Measurements from ENCODE around the gene KCNJ3. TPM values are rescaled to one million over a fixed set of nuclear protein-coding genes. Genes with fewer than 3 reads are reported as not detected.

Gene KCNJ3
- total and polyA plus RNA-seq, 2 of the 13 experiments (the other 11 are each of a cell fraction or from before 2014, with no cell fraction given), result not detected

DNA sequence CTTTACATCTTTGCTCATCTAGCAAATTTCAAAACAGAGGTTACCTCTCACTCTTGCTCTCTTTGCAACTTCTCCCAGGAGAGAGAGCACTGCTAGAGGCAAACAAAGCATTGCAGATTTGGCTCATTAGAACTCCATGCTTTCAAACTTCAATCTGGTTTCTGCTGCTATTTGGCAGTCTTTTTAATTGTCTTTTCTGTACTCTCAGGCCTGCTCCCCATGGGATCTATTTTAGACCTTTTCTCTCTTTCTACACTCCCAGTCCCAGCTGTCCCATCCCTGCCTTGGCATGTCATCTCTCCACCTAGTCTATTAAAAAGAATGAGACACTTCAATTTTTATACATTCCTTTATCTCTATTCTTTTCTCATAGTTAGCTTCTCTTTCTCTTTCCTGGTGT lies 15.2 kb downstream of the KCNJ3 start (continued):
- TF ChIP-seq ZNF790 (CRISPR knock-in tag; IDR thresholded peaks at IDR 0.05; ENCODE audit: borderline replicate concordance) (no peak), ZNF713 (CRISPR knock-in tag; IDR thresholded peaks at IDR 0.05) (no peak)
- TF ChIP-seq, protein P1, sequence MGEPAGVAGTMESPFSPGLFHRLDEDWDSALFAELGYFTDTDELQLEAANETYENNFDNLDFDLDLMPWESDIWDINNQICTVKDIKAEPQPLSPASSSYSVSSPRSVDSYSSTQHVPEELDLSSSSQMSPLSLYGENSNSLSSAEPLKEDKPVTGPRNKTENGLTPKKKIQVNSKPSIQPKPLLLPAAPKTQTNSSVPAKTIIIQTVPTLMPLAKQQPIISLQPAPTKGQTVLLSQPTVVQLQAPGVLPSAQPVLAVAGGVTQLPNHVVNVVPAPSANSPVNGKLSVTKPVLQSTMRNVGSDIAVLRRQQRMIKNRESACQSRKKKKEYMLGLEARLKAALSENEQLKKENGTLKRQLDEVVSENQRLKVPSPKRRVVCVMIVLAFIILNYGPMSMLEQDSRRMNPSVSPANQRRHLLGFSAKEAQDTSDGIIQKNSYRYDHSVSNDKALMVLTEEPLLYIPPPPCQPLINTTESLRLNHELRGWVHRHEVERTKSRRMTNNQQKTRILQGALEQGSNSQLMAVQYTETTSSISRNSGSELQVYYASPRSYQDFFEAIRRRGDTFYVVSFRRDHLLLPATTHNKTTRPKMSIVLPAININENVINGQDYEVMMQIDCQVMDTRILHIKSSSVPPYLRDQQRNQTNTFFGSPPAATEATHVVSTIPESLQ (CRISPR knock-in tag; conservative IDR thresholded peaks at IDR 0.05), result no peak

DNA sequence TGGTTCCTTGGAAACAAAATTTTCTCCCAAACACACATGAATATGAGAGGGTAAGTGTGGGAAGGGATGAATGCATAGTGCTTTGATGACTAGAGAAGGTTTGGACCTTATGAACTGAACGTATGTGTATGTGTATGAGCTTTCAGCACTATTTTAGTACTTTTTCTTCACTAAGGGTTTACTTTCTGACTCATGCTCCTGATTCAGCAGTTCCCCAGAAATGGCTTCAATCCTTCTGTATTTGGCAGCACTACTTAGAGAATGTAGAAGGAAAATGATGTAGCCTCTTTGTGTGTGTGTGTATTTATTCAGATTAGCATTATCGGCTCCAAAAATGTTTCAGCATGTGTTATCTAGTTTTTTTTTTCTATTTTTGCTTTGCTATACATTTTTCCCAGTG lies 22.2 kb downstream of the KCNJ3 start:
- H2AFZ ChIP-seq (ENCODE audit: low read length), result no peak overlapping the region
- no peaks in the 10 kb centered on the region for H4K20me1 ChIP-seq (ENCODE audit: insufficient read depth, low read length)
- ChIA-PET POLR2A (no interaction called here), CTCF (ENCODE audit: low intra/inter-chr PET ratio, low total read pairs) (no interaction called here)
- H3K4me2 ChIP-seq (ENCODE audit: low read depth, low read length), result no peak overlapping the region
- no peaks in the 10 kb centered on the region for H3K4me1 ChIP-seq (ENCODE audit: insufficient read depth, low read length)
- intact Hi-C loops (cut with micrococcal nuclease; ENCODE audit: unreplicated experiment) (no loop called here), in situ Hi-C loops (cut with HindIII; ENCODE audit: extremely low pct_ligation_motif_present, low pct_unique_long_range_greater_than_20kb) (no loop called here)
- TF ChIP-seq, protein P2, sequence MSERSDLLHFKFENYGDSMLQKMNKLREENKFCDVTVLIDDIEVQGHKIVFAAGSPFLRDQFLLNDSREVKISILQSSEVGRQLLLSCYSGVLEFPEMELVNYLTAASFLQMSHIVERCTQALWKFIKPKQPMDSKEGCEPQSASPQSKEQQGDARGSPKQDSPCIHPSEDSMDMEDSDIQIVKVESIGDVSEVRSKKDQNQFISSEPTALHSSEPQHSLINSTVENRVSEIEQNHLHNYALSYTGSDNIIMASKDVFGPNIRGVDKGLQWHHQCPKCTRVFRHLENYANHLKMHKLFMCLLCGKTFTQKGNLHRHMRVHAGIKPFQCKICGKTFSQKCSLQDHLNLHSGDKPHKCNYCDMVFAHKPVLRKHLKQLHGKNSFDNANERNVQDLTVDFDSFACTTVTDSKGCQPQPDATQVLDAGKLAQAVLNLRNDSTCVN (CRISPR knock-in tag; IDR thresholded peaks at IDR 0.05; ENCODE audit: borderline replicate concordance), result no peak
- TF ChIP-seq MAFF (IDR thresholded peaks at IDR 0.05; ENCODE audit: low read depth, low read length) (peak; percentile 17; the same call in 1 of the 2 replicates), MAFK (conservative IDR thresholded peaks at IDR 0.05 in 1 of 2, IDR thresholded peaks at IDR 0.05 in 1 of 2; ENCODE audit: low read length in 2 of 2) (peak in 1 of 2 experiments; percentile 23; a peak in 1 of 4 replicates), ZNF777 (CRISPR knock-in tag; IDR thresholded peaks at IDR 0.05) (no peak), TCF7L2 (IDR thresholded peaks at IDR 0.05; ENCODE audit: low read depth, low read length) (no peak), HDAC2 (CRISPR knock-in tag; IDR thresholded peaks at IDR 0.05) (no peak)
- TF ChIP-seq, protein P3, sequence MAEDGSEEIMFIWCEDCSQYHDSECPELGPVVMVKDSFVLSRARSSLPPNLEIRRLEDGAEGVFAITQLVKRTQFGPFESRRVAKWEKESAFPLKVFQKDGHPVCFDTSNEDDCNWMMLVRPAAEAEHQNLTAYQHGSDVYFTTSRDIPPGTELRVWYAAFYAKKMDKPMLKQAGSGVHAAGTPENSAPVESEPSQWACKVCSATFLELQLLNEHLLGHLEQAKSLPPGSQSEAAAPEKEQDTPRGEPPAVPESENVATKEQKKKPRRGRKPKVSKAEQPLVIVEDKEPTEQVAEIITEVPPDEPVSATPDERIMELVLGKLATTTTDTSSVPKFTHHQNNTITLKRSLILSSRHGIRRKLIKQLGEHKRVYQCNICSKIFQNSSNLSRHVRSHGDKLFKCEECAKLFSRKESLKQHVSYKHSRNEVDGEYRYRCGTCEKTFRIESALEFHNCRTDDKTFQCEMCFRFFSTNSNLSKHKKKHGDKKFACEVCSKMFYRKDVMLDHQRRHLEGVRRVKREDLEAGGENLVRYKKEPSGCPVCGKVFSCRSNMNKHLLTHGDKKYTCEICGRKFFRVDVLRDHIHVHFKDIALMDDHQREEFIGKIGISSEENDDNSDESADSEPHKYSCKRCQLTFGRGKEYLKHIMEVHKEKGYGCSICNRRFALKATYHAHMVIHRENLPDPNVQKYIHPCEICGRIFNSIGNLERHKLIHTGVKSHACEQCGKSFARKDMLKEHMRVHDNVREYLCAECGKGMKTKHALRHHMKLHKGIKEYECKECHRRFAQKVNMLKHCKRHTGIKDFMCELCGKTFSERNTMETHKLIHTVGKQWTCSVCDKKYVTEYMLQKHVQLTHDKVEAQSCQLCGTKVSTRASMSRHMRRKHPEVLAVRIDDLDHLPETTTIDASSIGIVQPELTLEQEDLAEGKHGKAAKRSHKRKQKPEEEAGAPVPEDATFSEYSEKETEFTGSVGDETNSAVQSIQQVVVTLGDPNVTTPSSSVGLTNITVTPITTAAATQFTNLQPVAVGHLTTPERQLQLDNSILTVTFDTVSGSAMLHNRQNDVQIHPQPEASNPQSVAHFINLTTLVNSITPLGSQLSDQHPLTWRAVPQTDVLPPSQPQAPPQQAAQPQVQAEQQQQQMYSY (CRISPR knock-in tag; IDR thresholded peaks at IDR 0.05), result no peak
- no peak overlapping the region for H3K4me3 ChIP-seq (replicated peaks in 1 of 3; ENCODE audit: insufficient read depth in 1 of 3, low read depth in 2 of 3, low read length in 3 of 3)
- H3K9me3 ChIP-seq (ENCODE audit: low read length), result no peaks in the 10 kb centered on the region
- no peak overlapping the region for H3K9ac ChIP-seq (ENCODE audit: insufficient read depth, low read depth, low read length)
- FAIRE-seq, result no peak
- H3K27me3 ChIP-seq (ENCODE audit: control insufficient read depth in 1 of 2, insufficient read depth in 2 of 2, low read length in 2 of 2), result no peaks in the 10 kb centered on the region
- no peak for DNase-seq (ENCODE audit: low spot score)
- no peak overlapping the region for H3K27ac ChIP-seq (ENCODE audit: extremely low read length, insufficient read depth, low read length)
- BruUV-seq (replicated peaks), result no TSS peak
- no peaks in the 10 kb centered on the region for H3K79me2 ChIP-seq (ENCODE audit: insufficient read depth, low read length)
- WGBS (ENCODE audit: low lambda C conversion rate), result 4% methylated on average over 2 of the region's 2 CpGs
- ATAC-seq, result no peak
- H3K36me3 ChIP-seq (replicated peaks in 1 of 2; ENCODE audit: control insufficient read depth in 1 of 2, insufficient read depth in 2 of 2, low read length in 2 of 2), result no peaks in the 10 kb centered on the region
